IPS-NIHi7 (cell line): Measurements from ENCODE around the gene ANKFY1.

Experiments
- DNase-seq: peaks from one replicate; pipeline ENCODE4 v3.0.0; 2012; ENCODE audit warnings: mixed read lengths; ENCODE audit errors: extremely low spot score

The ANKFY1 gene, protein sequence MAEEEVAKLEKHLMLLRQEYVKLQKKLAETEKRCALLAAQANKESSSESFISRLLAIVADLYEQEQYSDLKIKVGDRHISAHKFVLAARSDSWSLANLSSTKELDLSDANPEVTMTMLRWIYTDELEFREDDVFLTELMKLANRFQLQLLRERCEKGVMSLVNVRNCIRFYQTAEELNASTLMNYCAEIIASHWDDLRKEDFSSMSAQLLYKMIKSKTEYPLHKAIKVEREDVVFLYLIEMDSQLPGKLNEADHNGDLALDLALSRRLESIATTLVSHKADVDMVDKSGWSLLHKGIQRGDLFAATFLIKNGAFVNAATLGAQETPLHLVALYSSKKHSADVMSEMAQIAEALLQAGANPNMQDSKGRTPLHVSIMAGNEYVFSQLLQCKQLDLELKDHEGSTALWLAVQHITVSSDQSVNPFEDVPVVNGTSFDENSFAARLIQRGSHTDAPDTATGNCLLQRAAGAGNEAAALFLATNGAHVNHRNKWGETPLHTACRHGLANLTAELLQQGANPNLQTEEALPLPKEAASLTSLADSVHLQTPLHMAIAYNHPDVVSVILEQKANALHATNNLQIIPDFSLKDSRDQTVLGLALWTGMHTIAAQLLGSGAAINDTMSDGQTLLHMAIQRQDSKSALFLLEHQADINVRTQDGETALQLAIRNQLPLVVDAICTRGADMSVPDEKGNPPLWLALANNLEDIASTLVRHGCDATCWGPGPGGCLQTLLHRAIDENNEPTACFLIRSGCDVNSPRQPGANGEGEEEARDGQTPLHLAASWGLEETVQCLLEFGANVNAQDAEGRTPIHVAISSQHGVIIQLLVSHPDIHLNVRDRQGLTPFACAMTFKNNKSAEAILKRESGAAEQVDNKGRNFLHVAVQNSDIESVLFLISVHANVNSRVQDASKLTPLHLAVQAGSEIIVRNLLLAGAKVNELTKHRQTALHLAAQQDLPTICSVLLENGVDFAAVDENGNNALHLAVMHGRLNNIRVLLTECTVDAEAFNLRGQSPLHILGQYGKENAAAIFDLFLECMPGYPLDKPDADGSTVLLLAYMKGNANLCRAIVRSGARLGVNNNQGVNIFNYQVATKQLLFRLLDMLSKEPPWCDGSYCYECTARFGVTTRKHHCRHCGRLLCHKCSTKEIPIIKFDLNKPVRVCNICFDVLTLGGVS

DNA sequence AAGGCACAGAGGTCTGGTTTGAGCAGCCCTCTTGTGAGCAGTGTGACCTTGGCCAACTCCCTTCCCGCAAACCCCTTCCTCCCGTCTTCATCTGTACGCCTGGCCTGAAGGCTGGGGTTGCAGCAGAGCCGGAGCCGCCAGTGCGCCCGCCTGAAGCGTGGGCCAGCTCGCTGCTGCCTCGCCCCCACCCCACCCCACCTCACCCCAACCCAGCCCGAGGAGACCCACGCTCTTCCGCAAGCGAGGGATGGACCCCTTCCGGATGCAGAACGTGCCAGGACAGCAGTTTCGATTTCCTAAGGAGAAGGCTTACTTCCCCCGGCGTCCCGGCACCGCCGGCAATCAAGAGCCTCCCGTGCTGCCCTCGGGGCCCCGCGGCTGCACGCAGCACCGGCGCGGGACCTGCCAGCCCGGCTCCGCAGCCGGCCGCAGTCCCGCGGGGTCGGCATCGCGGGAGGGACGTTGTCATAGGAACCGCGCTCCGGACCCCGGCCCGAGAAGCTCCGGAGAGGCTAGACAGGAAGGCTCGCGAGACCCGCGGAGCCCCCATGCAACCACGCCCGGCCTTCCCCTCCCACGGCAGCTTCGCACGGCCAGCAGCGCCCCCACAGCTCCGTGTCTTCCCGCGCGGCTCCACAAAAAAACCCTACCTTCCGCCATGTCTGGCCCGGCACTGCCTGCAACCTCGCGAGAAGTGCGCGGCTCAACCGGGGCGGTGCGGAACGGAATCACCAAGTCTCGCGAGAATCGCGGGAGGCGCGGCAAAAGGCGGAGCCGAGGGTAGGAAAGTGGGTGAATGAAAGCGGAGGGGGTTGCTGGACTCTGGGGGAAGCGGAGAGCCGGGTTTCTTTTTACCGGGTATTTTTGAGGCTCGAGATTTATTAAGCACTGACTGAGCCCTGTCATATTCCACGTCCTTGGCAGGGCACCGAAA, at the start of gene ANKFY1:
ANKFY1 (minus strand) TSS at position 698 of the 934 bp plus-strand sequence; CDS start at position 660, 38 bp downstream.
- peak; percentile 99 for DNase-seq

DNA sequence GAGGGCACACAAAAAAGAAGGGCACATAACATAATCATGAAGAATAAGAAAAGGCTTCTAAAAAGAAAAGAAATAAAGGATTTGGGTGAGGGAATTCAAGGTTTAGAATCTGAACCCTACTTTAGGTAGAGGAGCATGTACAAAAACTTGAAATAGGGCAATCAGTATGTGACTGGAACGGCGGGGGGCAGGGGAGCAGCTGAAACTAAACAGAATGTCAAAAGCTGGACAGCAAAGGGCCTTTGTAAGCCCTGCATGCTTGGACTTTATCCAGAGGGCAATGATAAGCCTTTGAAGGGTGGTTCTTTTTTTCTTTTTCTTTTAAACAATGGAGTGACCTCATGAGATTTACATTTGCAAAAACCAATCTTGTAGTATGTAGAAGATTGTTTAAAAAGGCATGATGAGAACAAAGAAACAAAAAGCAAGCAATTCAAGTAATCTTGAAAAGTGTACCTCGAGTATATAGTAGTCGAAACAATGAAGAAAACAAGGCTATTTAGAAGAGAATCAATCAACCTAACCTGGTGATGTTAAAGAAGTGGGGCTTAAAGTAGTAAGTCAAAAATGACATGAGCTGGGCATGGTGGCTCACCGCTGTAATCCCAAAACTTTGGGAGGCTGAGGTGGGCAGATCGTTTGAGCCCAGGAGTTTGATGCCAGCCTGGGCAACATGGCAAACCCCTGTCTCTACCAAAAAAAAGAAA, 46.7 kb upstream of the ANKFY1 start:
- no peak for DNase-seq

DNA sequence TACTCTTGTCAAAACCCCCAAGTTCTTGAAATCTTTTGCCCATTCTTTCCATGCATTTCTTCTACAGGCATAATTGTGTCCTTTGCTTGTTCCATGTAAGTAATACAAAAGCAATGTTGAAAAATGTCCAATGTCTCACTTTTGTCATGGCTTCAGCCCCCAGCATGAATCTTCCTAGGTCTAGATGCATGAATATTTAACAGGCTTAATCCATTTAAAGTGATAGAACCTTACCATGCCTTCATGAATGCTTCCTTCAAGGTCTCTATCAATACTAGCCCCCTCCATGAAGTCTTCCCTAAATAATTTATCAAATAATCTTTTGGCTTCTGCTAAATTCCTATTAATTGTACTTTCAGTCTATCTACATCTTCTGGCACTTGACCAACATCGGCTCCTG, 46.1 kb upstream of the ANKFY1 start:
- DNase-seq, result no peak

DNA sequence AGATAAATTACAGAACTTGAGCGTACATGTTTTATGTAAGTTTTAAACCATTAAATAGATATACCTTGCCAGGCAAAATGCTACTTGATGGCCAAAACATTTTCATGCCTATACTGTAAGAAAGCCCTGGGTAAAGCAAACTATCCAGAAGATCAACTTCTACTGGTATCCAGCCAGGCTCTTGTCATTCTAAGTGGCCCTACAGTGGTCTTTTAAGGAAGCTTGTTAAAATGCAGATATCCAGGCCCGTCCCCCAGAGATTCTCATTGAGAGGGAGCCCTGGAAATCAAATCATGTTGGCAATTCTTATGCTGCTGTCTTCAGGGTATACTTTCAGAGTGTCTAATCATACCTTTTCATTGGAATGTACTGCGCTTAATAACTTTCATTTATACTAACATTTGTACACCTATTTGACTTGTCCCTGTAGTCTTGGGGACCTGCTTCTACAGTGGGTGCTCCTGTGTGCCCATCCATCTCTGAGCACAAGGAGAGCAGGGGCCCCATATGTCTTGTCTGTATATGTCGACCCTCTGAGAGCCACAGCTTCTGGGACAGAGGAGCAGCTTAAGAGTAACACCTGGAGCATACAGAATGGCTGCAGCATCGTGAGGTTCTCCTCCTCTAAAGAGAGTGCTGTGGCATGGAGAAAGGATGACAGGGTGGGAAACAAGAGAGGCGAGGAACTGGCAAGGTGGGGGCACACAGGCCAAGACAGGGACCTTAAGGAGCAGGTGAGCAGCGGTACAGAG, 43.6 kb upstream of the ANKFY1 start:
- DNase-seq, result peak; percentile 43

DNA sequence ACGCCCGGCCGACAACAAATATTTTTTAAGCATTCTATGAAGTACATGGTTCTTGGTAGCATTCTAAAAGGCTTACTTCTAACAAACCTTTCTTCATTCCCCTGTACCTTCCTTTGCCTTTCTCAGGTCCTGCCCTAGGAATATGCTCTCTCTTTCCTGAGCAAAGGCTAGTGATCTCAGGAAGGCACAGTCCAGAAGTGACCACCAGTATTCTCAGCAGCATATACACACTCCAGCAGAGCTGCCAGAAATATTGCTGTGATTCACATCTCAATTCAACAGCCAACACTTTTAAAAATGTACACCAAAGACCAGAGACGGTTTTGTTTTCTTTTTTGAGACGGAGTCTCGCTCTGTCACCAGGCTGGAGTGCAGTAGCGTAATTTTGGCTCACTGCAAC, 41.4 kb upstream of the ANKFY1 start:
- no peak for DNase-seq

DNA sequence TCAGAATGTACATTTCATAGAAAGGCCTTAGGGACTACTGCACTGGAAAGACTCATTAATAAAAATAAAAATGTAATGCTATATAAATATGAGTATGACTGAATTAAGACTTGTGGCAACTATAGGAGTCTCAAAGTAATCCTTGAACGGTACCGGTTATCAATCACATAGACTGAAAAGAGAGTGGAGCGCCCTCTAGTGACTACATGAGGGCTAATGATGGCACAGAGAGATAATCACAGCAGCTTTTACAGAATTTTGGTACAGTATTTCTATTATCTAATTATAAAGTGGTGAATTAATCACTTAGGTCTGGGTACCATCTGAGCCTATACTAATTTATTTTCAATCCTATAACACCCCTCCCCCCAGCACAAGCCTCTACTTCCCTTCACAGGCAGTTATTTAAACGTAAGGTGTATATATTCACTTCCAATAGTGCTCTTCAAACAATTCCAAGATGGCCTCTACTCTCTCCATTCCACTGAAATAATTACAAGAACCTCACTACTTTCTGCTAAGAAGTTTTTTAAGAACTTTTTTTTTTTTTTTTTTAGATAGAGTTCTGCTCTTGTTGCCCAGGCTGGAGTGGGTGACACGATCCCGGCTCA, 40.7 kb upstream of the ANKFY1 start:
- DNase-seq, result peak; percentile 57

DNA sequence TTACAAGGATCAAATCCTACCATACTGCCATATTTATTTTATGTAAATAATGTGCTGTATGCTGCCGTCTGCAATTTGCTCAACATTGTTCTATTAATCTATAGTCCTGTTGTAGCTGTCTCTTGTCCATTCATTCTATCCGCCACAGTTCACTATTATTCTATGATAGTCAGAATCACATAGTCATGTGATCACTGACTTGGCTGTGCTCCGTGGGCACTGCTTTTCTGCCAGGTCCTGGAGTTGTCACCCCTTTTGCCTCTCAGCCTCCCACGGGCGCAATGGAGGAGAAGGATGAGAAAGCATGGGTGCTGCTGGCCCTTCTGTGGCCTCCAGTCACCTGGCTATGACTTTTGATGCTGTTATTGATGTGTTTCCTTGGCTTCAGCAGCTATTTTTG, 37.3 kb upstream of the ANKFY1 start:
- DNase-seq, result no peak

DNA sequence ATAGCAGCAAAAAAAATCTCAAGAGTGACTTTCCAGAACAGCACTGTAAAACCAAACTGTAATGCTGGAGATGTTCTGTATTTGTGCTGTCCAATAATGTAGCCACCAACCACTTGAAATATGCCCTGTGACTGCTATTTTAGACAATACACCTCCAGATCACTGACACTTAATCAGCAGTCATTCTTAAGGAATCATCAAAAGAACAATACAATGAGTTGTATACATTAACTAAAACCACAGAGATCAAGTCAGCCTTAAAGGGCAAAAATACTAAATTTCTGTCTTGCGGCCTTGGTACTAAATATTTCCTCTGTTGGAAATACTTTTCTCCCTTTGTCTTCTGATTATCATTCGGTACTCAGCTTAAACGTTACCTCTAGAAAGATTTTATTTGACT, 33.6 kb upstream of the ANKFY1 start:
- DNase-seq, result no peak

DNA sequence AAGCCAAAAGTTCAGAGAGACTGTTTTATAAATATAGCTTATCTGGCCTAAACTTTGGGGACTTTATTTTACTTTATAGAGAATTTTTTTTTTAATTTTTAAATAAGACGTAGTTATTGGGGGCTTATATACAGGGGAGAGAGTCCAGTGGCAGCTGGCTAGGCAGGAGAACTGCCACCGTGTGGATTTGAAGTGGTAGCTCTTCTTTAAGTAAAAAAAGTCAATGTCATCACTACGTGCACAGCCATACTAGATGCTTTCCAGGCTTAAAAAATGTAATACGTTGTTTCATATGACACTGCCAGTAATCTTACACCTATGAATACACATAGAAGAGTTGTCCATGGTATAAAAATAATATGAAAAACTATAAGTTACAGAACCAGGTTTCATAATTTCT, 31.9 kb upstream of the ANKFY1 start:
- no peak for DNase-seq

DNA sequence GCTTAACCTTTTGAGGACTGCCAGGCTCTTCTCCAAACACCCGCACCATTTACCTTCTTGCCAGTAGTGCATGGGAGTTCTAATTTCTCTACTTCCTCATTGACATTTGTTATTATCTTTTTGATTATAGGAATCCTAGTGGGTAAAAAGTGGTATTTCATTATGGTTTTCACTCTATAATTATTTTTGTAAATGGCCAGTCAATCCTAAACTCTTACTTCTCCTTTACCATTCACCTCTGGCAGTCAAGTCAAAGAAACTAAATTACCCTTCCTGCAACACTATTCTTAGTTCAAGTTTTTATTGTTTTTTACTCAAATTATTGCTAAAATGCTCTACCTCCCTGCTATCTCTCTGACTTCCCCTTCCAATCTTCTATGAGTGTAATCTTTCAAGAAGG, 29.8 kb upstream of the ANKFY1 start:
- DNase-seq, result no peak

DNA sequence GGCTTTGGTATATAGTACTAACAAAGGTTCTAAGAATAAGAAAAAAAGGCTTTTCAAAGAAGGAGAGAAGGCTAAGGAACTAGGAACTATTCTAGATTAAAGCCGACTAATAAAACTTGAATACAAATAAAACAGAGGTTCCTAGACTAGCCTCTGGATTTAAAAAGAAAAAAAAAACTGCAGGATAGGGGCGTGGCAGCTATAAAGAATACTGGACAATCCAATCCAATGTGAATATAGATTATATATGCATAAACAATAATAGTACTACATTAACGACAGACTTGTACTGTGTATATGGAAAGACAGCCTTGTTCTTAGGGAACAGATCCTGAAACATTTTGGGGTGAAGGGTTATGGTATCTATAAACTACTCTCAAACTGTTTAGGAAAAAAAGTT, 23.9 kb upstream of the ANKFY1 start:
- DNase-seq, result no peak

DNA sequence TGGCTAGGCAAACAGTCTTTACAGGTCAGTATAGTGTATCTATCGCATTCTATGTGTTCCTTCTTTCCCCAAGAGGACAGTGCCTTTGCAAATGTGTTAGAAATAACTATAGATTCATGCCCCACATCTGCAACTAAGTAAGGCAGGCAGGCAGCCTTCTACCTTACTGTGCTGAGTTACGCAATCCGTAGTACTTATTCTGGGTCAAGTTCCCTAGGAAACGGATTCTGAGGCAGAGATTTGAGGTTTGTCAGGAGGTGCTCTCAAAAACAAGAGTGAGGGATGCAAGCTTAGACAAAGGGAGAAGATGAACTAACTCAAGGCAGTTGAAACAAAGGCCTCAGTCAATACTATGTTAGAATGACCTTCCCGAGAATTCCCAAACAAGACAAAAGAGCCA, 12.7 kb upstream of the ANKFY1 start:
- no peak for DNase-seq

DNA sequence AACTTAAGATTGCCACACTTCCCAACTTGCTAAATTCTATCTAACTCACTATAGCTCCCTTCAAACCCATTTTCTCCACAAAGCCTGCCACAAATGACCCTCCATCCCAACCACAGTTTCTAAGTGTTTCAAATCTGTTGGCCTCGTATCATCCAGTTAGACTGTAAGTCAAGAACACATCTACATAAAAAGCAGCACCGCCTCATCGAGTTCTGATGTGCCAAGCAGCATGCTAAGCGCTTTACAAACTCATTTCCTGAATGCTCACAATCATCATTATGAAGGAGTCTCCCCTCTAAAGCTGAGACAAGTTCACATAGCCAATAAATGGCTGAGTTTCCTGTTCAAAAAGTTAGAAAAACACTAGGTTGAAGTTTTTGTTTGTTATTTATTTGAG, 9.2 kb upstream of the ANKFY1 start:
- DNase-seq, result no peak

DNA sequence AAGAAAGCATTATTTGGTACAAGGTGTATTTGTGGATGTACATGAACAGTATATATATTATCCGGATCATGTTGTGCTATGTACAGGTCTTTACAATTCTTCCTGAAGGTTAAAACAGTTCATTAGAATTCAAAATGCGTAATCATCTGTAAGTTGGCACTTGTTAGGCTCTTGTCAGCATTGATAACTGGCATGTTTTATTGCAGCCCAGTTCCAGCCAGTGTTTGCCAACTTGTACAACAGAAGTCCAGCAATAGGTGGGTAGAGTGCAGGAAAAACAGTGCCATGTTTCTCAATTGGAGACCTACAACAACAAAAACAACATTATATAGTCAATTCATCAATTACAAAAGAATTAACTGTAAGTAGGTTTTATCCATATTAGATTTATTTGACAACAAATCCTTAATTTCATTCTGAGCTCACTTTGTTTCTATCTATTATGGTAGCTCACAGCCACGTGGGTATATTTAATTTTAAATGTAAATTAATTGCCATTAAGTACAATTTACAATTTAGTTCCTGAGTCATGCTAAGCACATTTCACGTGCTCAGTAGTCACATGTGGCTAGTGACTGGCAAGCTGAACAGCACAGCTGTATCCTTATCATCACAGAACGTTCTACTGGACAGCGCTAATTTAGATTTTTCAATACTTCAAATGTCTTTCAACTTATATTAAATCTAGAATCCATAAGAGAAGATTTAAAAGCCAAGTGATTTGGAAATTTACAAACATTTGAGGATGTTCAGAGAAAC, 8.6 kb upstream of the ANKFY1 start:
- DNase-seq, result no peak

DNA sequence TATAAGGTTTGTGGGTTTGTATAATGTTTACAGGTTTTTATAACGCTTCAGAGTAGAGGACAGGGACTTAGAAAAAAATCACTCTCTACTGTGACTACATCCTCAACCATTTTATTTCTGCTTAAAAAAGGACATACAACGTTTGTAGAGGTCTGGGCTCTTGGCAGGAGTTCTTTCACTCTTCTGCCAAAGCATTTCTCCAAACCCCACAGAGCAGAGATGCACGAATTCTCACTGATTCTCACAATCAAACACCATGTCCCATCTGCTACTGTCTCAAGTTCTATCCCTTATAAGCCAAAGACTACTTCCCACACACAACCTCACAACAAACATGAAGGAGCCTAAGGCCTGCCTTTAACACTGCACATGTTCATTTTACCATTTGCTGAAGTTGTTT, 7.0 kb upstream of the ANKFY1 start:
- DNase-seq, result no peak

DNA sequence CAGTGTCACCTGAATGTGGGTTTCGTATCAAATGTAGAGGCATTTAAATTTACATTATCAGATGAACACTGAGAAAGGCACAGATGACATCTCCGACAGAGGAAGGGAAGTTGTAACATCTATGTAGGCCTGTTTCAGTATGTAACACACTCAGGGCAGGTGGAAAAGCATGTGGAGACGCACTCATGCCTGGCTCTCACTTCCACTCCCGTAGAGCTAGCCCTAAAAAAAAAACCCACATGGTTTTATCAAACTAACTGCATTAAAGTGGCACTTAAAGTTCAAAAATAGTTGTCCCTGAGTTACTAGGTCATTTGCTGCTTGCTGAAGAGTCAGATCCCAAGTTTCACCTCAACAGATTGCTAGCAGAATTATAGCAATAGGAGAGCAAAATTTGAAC, 6.1 kb upstream of the ANKFY1 start:
- DNase-seq, result no peak

DNA sequence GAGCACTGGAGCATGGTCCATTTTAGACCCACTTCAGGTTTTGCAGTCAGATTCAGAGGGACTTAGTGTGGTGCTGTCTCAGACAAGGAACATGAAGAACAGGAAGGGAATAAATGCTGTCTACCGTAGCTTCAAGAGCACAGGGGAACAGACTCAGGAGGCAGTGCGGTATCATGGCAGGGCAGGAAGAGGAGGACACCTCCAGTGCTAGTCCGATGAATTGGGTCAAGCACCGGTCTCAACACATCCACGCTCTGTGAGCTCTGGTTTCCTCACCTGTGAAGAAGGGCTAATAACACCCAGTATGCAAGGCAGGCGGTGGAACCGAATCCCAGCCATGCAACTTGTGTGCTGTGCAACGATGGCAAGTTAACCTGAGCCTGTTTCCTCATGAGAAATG, 3.6 kb upstream of the ANKFY1 start:
- no peak for DNase-seq

DNA sequence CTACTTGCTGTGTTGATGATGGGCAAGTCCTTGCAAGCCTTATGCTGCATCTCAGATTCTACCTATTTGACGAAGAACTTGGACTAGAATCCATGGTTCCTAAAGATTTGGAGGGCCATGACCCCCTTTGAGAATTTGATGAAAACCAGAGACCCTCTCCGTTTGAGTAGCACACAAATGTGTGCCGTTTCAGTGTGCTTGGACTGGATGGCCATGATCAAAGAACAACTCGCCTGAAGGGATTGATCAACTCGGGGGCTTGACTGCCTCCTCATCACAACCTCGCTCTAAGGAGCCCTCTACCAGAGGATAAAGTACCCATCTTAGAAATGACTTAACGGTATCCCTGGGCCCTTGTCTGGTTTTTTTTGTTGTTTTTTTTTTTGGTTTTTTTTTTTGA, 2.8 kb upstream of the ANKFY1 start:
- no peak for DNase-seq

DNA sequence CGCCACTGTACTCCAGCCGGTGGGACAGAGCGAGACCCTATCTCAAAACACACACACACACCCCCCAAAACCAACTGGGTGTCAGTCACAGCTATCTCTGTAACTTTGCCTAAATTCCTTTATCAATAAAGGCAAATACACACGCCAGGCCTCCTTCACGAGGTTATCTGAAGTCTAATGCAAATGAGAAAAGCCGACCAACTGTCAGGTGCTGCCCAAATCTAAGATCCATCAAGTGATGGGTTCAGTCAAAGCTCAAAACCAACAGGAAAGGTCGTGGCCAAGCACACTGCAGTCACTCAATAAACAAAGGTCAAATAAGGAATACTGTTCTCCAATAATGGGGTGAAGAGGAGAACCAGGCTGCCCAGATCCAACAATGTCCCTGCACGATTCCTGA, 1.1 kb downstream of the ANKFY1 start:
- no peak for DNase-seq
